Testis (tissue), 3 donors: ENCODE data around the gene UBR3. TPM values are rescaled to one million over a fixed set of nuclear protein-coding genes. Genes with fewer than 3 reads are reported as not detected.

Experiments
- DNase-seq: peaks from one replicate; pipeline ENCODE4 v3.0.0-alpha.2; 2019
- H3K27ac ChIP-seq, 2 donors: fragments of 200-600 bp; sonication (generic); one replicate each; pipeline ENCODE4 v1.5.1; 2019
- H3K27me3 ChIP-seq: fragments of 200-600 bp; sonication (generic); one replicate; pipeline ENCODE4 v1.5.1; 2019
- H3K36me3 ChIP-seq: fragments of 200-600 bp; sonication (generic); one replicate; pipeline ENCODE4 v1.5.1; 2017; ENCODE audit warnings: low read depth; ENCODE audit errors: missing control alignments
- H3K4me1 ChIP-seq: fragments of 200-600 bp; sonication (generic); one replicate; pipeline ENCODE4 v1.5.1; 2019
- H3K4me3 ChIP-seq, 2 donors: fragments of 200-600 bp; sonication (generic); one replicate each; pipeline ENCODE4 v1.5.1; 2017 to 2019
- H3K9me3 ChIP-seq: fragments of 200-600 bp; sonication (generic); one replicate; pipeline ENCODE4 v1.5.1; 2017
- POLR2A ChIP-seq: fragments of 450-650 bp; IDR thresholded peaks from one replicate; pipeline ENCODE4 v1.6.1; 2017; ENCODE audit warnings: antibody characterized with exemption, mild to moderate bottlenecking, moderate library complexity
- WGBS, 2 donors: methylation state at CpG; one replicate each; pipeline ENCODE4 v1.1.5; 2018; 5-methylcytosine and 5-hydroxymethylcytosine counted together
- intact Hi-C: fragments of 100-400 bp; cut with DNase I; formaldehyde crosslinking; loops from one replicate; pipeline ENCODE4 v1.15.1; 2023; ENCODE audit warnings: low total_unique reads
- polyA plus RNA-seq: library from polyadenylated mRNA; stranded (reverse); fragments of 350-450 nt; fragmentation: Illumina TruSeq; extraction: RNeasy Lipid Tissue Mini Kit (QIAGEN cat#74804); gene quantifications from one replicate; pipeline ENCODE4 v1.2.3, GENCODE V29; 2014; ENCODE audit warnings: low read depth, low replicate concordance; ENCODE audit not compliant: insufficient read depth
- total RNA-seq, 2 donors: library from RNA; depleted of rRNA; stranded (reverse); fragments of >200 nt; gene quantifications; one replicate each; pipeline ENCODE4 v1.2.3, GENCODE V29; 2016
- TF ChIP-seq, protein P1 (sequence below), 3 experiments: fragments of 450-650 bp in 2 of 3; fragments of 200-600 bp in 1 of 3; sonication (generic) in 1 of 3; IDR thresholded peaks; one replicate each; pipeline ENCODE4 v1.5.1; 2016 to 2019; ENCODE audit warnings: antibody characterized with exemption in 3 of 3, mild to moderate bottlenecking in 2 of 3, moderate library complexity in 1 of 3

The UBR3 gene
- total and polyA plus RNA-seq, 3 donors from 2014 or later, result 24.3 to 132 (median 122) TPM

DNA sequence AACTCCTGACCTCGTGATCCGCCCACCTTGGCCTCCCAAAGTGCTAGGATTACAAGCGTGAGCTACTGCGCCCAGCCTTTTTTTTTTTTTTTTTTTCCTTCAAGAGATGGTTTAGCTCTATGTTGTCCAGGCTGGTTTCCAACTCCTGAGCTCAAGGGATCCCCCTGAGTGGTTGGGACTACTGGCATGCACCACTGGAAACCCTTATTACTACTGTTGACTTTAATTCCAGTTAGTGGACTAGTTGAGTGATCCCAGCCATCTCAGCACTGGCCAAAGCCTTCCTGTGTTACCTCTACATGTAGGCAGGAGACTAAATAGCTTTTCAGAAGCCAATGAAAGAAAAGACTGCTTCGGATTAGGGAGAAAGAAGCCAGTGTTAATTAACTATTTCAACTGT is 36.7 kb upstream of the UBR3 start:
- 42 to 78% methylated on average over 5 of the region's 5 CpGs for WGBS, 2 donors
- H3K4me3 ChIP-seq, result no peak overlapping the region
- no peaks in the 10 kb centered on the region for H3K4me1 ChIP-seq
- no peak overlapping the region for H3K27ac ChIP-seq
- TF ChIP-seq, protein P1, sequence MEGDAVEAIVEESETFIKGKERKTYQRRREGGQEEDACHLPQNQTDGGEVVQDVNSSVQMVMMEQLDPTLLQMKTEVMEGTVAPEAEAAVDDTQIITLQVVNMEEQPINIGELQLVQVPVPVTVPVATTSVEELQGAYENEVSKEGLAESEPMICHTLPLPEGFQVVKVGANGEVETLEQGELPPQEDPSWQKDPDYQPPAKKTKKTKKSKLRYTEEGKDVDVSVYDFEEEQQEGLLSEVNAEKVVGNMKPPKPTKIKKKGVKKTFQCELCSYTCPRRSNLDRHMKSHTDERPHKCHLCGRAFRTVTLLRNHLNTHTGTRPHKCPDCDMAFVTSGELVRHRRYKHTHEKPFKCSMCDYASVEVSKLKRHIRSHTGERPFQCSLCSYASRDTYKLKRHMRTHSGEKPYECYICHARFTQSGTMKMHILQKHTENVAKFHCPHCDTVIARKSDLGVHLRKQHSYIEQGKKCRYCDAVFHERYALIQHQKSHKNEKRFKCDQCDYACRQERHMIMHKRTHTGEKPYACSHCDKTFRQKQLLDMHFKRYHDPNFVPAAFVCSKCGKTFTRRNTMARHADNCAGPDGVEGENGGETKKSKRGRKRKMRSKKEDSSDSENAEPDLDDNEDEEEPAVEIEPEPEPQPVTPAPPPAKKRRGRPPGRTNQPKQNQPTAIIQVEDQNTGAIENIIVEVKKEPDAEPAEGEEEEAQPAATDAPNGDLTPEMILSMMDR (IDR thresholded peaks at IDR 0.05), result no peak
- no peak for TF ChIP-seq POLR2A
- H3K36me3 ChIP-seq, result no peaks in the 10 kb centered on the region
- no peaks in the 10 kb centered on the region for H3K27me3 ChIP-seq
- DNase-seq, result no peak
- no peaks in the 10 kb centered on the region for H3K9me3 ChIP-seq
- intact Hi-C loops, result no loop called here

DNA sequence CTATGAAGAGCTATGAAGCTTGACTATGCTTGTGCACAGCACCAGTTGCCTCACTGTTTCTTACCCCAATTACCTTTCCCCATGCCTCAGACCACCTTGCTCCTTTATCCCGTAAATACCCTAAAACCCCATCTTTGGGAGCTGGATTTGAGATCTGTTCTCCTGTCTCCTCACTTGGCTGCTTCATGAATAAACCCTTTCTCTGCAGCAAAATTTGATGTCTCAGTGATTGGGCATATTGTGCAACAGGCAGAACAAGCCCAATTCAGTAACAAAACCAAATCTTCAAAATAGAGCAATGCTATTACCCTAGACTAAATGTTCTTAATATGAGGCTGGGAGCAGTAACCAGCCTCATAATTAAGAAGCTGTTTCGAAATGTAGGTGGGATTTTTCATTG is 32.1 kb upstream of the UBR3 start:
- no peaks in the 10 kb centered on the region for H3K9me3 ChIP-seq
- H3K27ac ChIP-seq, result no peak overlapping the region
- H3K36me3 ChIP-seq, result no peaks in the 10 kb centered on the region
- TF ChIP-seq, protein P1 (IDR thresholded peaks at IDR 0.05), result no peak
- TF ChIP-seq POLR2A, result no peak
- no peaks in the 10 kb centered on the region for H3K27me3 ChIP-seq
- intact Hi-C loops, result no loop called here
- H3K4me3 ChIP-seq, result no peak overlapping the region
- 75 to 95% methylated on average over 2 of the region's 2 CpGs for WGBS, 2 donors
- no peaks in the 10 kb centered on the region for H3K4me1 ChIP-seq
- no peak for DNase-seq

DNA sequence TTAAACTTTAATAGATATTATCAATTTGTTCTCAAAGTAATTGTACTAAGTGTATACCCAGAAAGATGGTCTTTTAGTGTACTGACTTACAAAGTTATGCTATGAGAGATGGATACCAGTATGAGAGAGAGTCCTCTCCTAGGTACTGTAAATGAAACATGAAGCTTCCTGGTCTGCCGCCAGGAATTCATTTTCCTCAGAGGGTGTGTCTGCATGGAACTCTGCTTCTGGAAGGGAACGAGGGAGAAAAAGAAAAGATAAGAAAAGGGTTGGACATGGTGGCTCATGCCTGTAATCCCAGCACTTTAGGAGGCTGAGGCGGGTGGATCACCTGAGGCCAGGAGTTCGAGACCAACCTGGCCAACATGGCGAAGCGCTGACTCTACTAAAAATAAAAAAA is 30.8 kb upstream of the UBR3 start:
- WGBS, 2 donors, result 74 to 86% methylated on average over 6 of the region's 6 CpGs
- no peak for DNase-seq

DNA sequence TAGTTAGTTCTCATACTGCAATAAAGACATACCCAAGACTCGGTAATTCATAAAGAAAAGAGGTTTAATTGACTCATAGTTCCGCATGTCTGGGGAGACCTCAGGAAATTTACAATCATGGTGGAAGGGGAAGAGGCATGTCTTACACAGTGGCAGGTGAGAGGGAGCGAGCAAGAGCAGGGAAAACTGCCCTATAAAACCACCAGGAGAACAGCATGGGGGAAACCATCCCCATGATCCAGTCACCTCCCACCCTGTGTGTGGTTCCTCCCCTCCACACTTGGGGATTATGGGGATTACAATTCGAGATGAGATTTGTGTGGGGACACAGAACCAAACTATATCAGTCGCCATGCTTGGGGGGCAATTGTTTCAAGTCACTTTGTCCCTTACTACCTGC is 29.7 kb upstream of the UBR3 start:
- no peaks in the 10 kb centered on the region for H3K36me3 ChIP-seq
- intact Hi-C loops, result no loop called here
- H3K27ac ChIP-seq, result no peak overlapping the region
- DNase-seq, result no peak
- no peaks in the 10 kb centered on the region for H3K4me1 ChIP-seq
- no peak for TF ChIP-seq POLR2A
- TF ChIP-seq, protein P1 (IDR thresholded peaks at IDR 0.05), result no peak
- H3K4me3 ChIP-seq, result no peak overlapping the region
- 86 to 88% methylated on average over 5 of the region's 5 CpGs for WGBS, 2 donors
- no peaks in the 10 kb centered on the region for H3K27me3 ChIP-seq
- no peaks in the 10 kb centered on the region for H3K9me3 ChIP-seq

More for the DNA sequence above, 30.8 kb upstream of the UBR3 start:
- Histone ChIP-seq H3K27me3 (no peaks in the 10 kb centered on the region), H3K9me3 (no peaks in the 10 kb centered on the region), H3K4me3 (no peak overlapping the region), H3K4me1 (no peaks in the 10 kb centered on the region), H3K36me3 (no peaks in the 10 kb centered on the region), H3K27ac (no peak overlapping the region)
- no peak for TF ChIP-seq POLR2A
- TF ChIP-seq, protein P1 (IDR thresholded peaks at IDR 0.05), result no peak
- intact Hi-C loops, result no loop called here

DNA sequence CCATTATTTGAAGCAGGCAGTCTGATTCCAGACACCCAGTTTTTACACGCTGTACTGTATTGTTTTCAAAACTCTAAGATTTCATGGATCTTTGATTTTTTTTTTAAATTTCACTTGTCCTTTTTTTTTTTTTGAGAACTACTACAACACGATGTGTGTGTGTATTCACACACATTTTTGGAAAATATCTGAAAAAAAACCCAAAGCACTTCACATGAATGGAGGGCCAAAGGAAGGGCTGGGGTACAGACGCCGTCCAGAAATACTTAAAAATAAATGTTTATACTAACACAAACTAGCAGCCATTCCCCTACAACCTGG is 28.9 kb upstream of the UBR3 start:
- no peaks in the 10 kb centered on the region for H3K4me1 ChIP-seq
- no peak for TF ChIP-seq POLR2A
- TF ChIP-seq, protein P1 (IDR thresholded peaks at IDR 0.05), result no peak
- H3K36me3 ChIP-seq, result no peaks in the 10 kb centered on the region
- H3K9me3 ChIP-seq, result no peaks in the 10 kb centered on the region
- peak overlapping the region; percentile 67 to 84 for H3K27ac ChIP-seq
- 7% methylated on average over 4 of the region's 4 CpGs for whole genome bisulfite sequencing, 2 donors
- peak overlapping the region; percentile 72 to 94 for H3K4me3 ChIP-seq
- no peak for DNase-seq
- H3K27me3 ChIP-seq, result no peaks in the 10 kb centered on the region
- intact Hi-C loops, result no loop called here
